K562 (cell line): ENCODE data around the gene RARRES2. TPM values are rescaled to one million over a fixed set of nuclear protein-coding genes. Genes with fewer than 3 reads are reported as not detected.

ENCODE experiments used
- CBX5 ChIP-seq: IDR thresholded peaks from 2 replicates; pipeline ENCODE4 v1.6.1; 2014; ENCODE audit warnings: low read depth, borderline replicate concordance
- HIVEP1 ChIP-seq: fragments of 250-450 bp; sonication (Bioruptor Pico); IDR thresholded peaks from 2 replicates; pipeline ENCODE4 v1.4.0; 2020; ENCODE audit warnings: mild to moderate bottlenecking
- ILF3 ChIP-seq: fragments of 450-650 bp; IDR thresholded peaks from 2 replicates; pipeline ENCODE4 v1.6.1; 2018; ENCODE audit warnings: antibody characterized with exemption, mild to moderate bottlenecking, moderate library complexity, borderline replicate concordance
- KDM5B ChIP-seq: fragments of 200-600 bp; sonication (generic); IDR thresholded peaks from 2 replicates; pipeline ENCODE4 v1.6.1; 2012; ENCODE audit warnings: low read depth, mild to moderate bottlenecking, moderate library complexity, low read length, control low read depth, inconsistent platforms; ENCODE audit not compliant: insufficient replicate concordance
- RBM17 ChIP-seq: fragments of 200-400 bp; formaldehyde crosslinking; IDR thresholded peaks from 2 replicates; pipeline ENCODE4 v1.6.1; 2017; ENCODE audit warnings: low read depth, mild to moderate bottlenecking, low read length, borderline replicate concordance
- SIX5 ChIP-seq, 2 experiments: IDR thresholded peaks; 2 replicates each; pipeline ENCODE4 v1.6.1; 2011; ENCODE audit warnings: low read length in 2 of 2, borderline replicate concordance in 1 of 2, low read depth in 1 of 2, mild to moderate bottlenecking in 1 of 2, moderate library complexity in 1 of 2; ENCODE audit not compliant: insufficient read depth in 1 of 2
- SLC30A9 ChIP-seq: fragments of 250-450 bp; sonication (Bioruptor Pico); IDR thresholded peaks from 2 replicates; pipeline ENCODE4 v1.8.0; 2022; ENCODE audit warnings: mild to moderate bottlenecking, moderate library complexity
- SMARCB1 ChIP-seq: IDR thresholded peaks from 2 replicates; pipeline ENCODE4 v1.6.1; 2011; ENCODE audit warnings: improper control_type of control experiment, low read depth; ENCODE audit not compliant: insufficient read length
- TEAD1 ChIP-seq, 2 experiments: fragments of 450-650 bp in 1 of 2; sonication (generic) in 1 of 2; formaldehyde crosslinking; IDR thresholded peaks; 2 replicates each; pipeline versions ENCODE4 v1.4.0 to v1.8.0; 2020 to 2022; ENCODE audit warnings: mild to moderate bottlenecking in 2 of 2, missing genetic modification reagents in 1 of 2
- ZEB2 ChIP-seq: fragments of 450-650 bp; IDR thresholded peaks from 2 replicates; pipeline ENCODE4 v1.6.1; 2016
- ZFP30 ChIP-seq: fragments of 250-450 bp; sonication (Bioruptor Pico); IDR thresholded peaks from 2 replicates; pipeline ENCODE4 v1.8.0; 2022; ENCODE audit warnings: moderate library complexity, mild to moderate bottlenecking, inconsistent platforms, borderline replicate concordance
- ZKSCAN3 ChIP-seq: fragments of 250-450 bp; sonication (Bioruptor Pico); IDR thresholded peaks from 2 replicates; pipeline ENCODE4 v1.4.0; 2020
- ZNF232 ChIP-seq: sonication (generic); formaldehyde crosslinking; IDR thresholded peaks from 2 replicates; pipeline ENCODE4 v1.8.0; 2022; ENCODE audit warnings: mild to moderate bottlenecking, missing genetic modification reagents
- polyA plus RNA-seq, 8 experiments: library from polyadenylated mRNA; depleted of rRNA in 4 of 8; stranded (reverse) in 5 of 8; unstranded in 3 of 8; fragments of >200 nt; fragmentation: Nextera tagmentation in 2 of 8; fragmentation: Illumina TruSeq in 1 of 8; extraction: Ambion mirVana in 2 of 8; extraction: Trizol in 1 of 8; gene quantifications; 2 replicates each; pipeline versions ENCODE4 v1.2.1 to v1.2.3, GENCODE V29; 2011 to 2014; ENCODE audit warnings: inconsistent platforms in 1 of 8, missing spikeins in 1 of 8
- total RNA-seq, 7 experiments: library from RNA; depleted of rRNA in 6 of 7; stranded (reverse); fragments of >200 nt in 6 of 7; fragmentation: Illumina TruSeq in 2 of 7; extraction: Trizol in 2 of 7; gene quantifications; 2 replicates each; pipeline versions ENCODE4 v1.2.1 to v1.2.3, GENCODE V29; 2011 to 2021; ENCODE audit warnings: low replicate concordance in 1 of 7
- TF ChIP-seq, protein P1 (sequence below), 2 experiments: fragments of 450-650 bp; formaldehyde crosslinking in 1 of 2; IDR thresholded peaks; 2 replicates each; pipeline versions ENCODE4 v1.4.0 to v1.6.1; 2014 to 2020; ENCODE audit warnings: mild to moderate bottlenecking in 2 of 2, borderline replicate concordance in 1 of 2, low read depth in 1 of 2
- TF ChIP-seq, protein P2 (sequence below): fragments of 450-650 bp; IDR thresholded peaks from 2 replicates; pipeline ENCODE4 v1.6.1; 2014; ENCODE audit warnings: low read depth, mild to moderate bottlenecking, moderate library complexity, borderline replicate concordance
- TF ChIP-seq, protein P3 (sequence below): sonication (generic); formaldehyde crosslinking; IDR thresholded peaks from 2 replicates; pipeline ENCODE4 v1.8.0; 2022; ENCODE audit warnings: mild to moderate bottlenecking, missing genetic modification reagents

The RARRES2 gene
- total and polyA plus RNA-seq, 9 of the 15 experiments (the other 6 are each of a cell fraction or from before 2014, with no cell fraction given): 0.11 to 1.7 (median 0.23) TPM; not detected in 6

DNA sequence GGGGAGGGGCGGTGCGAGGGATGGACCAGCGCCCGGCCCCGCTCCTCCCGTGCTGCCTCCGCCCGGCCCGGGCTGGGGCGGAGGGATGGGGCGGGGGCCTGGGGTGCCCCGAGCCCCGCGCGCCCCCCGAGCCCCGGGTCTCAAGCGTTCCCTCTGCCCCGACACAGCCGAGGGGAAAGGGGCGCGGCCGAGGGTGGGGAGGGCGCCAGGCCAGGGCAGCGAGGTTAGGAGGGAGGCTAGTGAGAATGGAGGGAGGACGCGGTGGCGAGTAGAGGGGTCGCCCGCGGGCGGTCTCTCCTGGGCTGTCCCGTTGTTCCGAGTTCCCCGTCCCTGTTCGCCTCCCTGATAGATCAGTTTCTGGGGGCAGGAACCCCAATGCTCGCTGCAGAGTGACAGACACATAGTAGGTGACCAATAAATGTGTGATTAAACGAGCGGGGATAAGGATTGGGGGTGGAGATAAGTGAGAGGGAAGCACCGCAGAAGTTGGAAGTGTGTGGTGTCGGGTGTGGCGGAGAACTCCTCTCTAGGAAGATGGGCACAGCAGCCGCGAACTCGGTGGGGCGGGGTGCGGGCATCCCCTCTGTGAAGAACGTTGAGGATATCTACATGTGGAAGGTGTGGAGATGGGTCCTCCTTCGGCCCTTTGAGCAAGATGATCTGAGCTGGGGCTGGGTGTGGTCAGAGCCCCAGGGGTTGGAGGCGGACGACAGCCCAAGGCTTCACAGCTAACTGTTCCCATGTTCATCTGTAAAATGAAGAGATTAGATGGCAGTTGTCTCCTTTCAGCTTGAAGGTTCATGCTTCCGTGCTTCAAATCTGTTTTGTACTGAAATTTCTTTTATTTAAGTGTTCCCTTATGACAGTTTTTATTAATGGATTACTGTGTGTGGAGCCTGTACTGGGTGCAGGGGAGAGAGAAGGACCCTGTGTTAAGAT, 38.3 kb upstream of the RARRES2 start (continued):
- TF ChIP-seq, protein P1, sequence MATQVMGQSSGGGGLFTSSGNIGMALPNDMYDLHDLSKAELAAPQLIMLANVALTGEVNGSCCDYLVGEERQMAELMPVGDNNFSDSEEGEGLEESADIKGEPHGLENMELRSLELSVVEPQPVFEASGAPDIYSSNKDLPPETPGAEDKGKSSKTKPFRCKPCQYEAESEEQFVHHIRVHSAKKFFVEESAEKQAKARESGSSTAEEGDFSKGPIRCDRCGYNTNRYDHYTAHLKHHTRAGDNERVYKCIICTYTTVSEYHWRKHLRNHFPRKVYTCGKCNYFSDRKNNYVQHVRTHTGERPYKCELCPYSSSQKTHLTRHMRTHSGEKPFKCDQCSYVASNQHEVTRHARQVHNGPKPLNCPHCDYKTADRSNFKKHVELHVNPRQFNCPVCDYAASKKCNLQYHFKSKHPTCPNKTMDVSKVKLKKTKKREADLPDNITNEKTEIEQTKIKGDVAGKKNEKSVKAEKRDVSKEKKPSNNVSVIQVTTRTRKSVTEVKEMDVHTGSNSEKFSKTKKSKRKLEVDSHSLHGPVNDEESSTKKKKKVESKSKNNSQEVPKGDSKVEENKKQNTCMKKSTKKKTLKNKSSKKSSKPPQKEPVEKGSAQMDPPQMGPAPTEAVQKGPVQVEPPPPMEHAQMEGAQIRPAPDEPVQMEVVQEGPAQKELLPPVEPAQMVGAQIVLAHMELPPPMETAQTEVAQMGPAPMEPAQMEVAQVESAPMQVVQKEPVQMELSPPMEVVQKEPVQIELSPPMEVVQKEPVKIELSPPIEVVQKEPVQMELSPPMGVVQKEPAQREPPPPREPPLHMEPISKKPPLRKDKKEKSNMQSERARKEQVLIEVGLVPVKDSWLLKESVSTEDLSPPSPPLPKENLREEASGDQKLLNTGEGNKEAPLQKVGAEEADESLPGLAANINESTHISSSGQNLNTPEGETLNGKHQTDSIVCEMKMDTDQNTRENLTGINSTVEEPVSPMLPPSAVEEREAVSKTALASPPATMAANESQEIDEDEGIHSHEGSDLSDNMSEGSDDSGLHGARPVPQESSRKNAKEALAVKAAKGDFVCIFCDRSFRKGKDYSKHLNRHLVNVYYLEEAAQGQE (IDR thresholded peaks at IDR 0.05; ENCODE audit: borderline replicate concordance): 0 out of 2 replicates have a peak, but pooled peaks have one; percentile 11
- TF ChIP-seq, protein P1 (CRISPR knock-in tag; IDR thresholded peaks at IDR 0.05; ENCODE audit: low read depth): no peak
- no peak for TF ChIP-seq KDM5B
- TF ChIP-seq ZFP30 (CRISPR knock-in tag): no peak
- no peak for TF ChIP-seq RBM17
- 0 out of 2 replicates have a peak, but pooled peaks have one; percentile 47 for TF ChIP-seq ILF3
- TF ChIP-seq, protein P2, sequence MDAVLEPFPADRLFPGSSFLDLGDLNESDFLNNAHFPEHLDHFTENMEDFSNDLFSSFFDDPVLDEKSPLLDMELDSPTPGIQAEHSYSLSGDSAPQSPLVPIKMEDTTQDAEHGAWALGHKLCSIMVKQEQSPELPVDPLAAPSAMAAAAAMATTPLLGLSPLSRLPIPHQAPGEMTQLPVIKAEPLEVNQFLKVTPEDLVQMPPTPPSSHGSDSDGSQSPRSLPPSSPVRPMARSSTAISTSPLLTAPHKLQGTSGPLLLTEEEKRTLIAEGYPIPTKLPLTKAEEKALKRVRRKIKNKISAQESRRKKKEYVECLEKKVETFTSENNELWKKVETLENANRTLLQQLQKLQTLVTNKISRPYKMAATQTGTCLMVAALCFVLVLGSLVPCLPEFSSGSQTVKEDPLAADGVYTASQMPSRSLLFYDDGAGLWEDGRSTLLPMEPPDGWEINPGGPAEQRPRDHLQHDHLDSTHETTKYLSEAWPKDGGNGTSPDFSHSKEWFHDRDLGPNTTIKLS: no peak
- peak; percentile 41; the same call in 1 of the 2 replicates for TF ChIP-seq ZEB2
- TF ChIP-seq SMARCB1: no peak
- TF ChIP-seq SLC30A9 (CRISPR knock-in tag): no peak
- TF ChIP-seq CBX5: no peak
- TF ChIP-seq TEAD1 (CRISPR knock-in tag; IDR thresholded peaks at IDR 0.05): no peak
- TF ChIP-seq HIVEP1 (CRISPR knock-in tag): no peak
- no peak for TF ChIP-seq ZNF232 (CRISPR knock-in tag)
- TF ChIP-seq, protein P3, sequence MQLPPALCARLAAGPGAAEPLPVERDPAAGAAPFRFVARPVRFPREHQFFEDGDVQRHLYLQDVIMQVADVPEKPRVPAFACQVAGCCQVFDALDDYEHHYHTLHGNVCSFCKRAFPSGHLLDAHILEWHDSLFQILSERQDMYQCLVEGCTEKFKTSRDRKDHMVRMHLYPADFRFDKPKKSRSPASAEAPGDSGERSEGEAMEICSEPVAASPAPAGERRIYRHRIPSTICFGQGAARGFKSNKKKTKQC: peak; percentile 6; the same call in 1 of the 2 replicates
- no peak for TF ChIP-seq SIX5 (IDR thresholded peaks at IDR 0.05; ENCODE audit: borderline replicate concordance in 1 of 2, insufficient read depth in 1 of 2, low read depth in 1 of 2, low read length in 2 of 2)
- TF ChIP-seq ZKSCAN3: no peak
